ENCODE results near the gene ITIH3. TPM values are rescaled to one million over a fixed set of nuclear protein-coding genes. Genes with fewer than 3 reads are reported as not detected.

The ITIH3 gene
- total and polyA plus RNA-seq, 10 of the 15 experiments (the other 5 are each of a cell fraction or from before 2014, with no cell fraction given) = 0.07 to 0.17 (median 0.15) TPM; not detected in 7

GRCh38 chr3:52822363-52822762, 27.8 kb downstream of the ITIH3 start:
- Histone ChIP-seq H3K36me3 (ENCODE audit: control insufficient read depth in 2 of 2, insufficient read depth in 2 of 2, low read length in 1 of 2) (no peaks in the 10 kb centered on the region), H3K27me3 (replicated peaks in 1 of 2; ENCODE audit: control insufficient read depth in 2 of 2, insufficient read depth in 2 of 2, low read length in 1 of 2) (no peaks in the 10 kb centered on the region), H3K9me3 (replicated peaks; ENCODE audit: control insufficient read depth, insufficient read depth, low read length) (no peaks in the 10 kb centered on the region), H3K27ac (ENCODE audit: control insufficient read depth, insufficient read depth) (no peak overlapping the region), H3K4me2 (ENCODE audit: control insufficient read depth, insufficient read depth) (no peak overlapping the region), H3K4me1 (ENCODE audit: control insufficient read depth, insufficient read depth, low read length) (no peaks in the 10 kb centered on the region), H2AFZ (ENCODE audit: control insufficient read depth, low read depth, low read length) (no peak overlapping the region), H3K79me2 (ENCODE audit: control insufficient read depth, insufficient read depth, low read length) (no peaks in the 10 kb centered on the region), H3K9ac (ENCODE audit: control insufficient read depth, insufficient read depth, low read length) (no peak overlapping the region), H3K4me3 (no peak overlapping the region), H4K20me1 (ENCODE audit: control insufficient read depth, insufficient read depth) (no peaks in the 10 kb centered on the region)
- in situ Hi-C loops (cut with MboI) = no loop called here
- FAIRE-seq (no peak), DNase-seq (ENCODE audit: low read depth, low spot score) (no peak), ATAC-seq (no peak)
- POLR2A ChIA-PET = no interaction called here
- BruUV-seq (replicated peaks) = no TSS peak
- SMC1A ChIA-PET (ENCODE audit: uncharacterized antibody, unreplicated experiment) = interaction anchor here (0.6 to 1.5 kb wide), 4 partner anchors 83 to 664 kb away, joined by 3 read pairs; no protein-coding TSS in a partner anchor
- RAD21 ChIA-PET (ENCODE audit: unreplicated experiment) = interaction anchor here (2.2 kb wide), 1 partner anchor 80 kb away, joined by 8 read pairs; no protein-coding TSS in a partner anchor
- intact Hi-C loops (cut with micrococcal nuclease; ENCODE audit: unreplicated experiment) = no loop called here
- WGBS (ENCODE audit: insufficient coverage, insufficient replicate concordance, low lambda C conversion rate, missing lambda C conversion rate) = 76% methylated on average over 5 of the region's 5 CpGs
- CTCF ChIA-PET = interaction anchor here (1.4 to 2.6 kb wide), 7 partner anchors 10 to 161 kb away, joined by 3 to 25 read pairs (median 6); no protein-coding TSS in a partner anchor
- no peak for TF ChIP-seq ATF3 (IDR thresholded peaks at IDR 0.05; ENCODE audit: borderline replicate concordance, extremely low read depth, low read depth, low read length)
- TF ChIP-seq BCL3 (IDR thresholded peaks at IDR 0.05; ENCODE audit: borderline replicate concordance, insufficient read depth, low read depth, low read length, poor library complexity, severe bottlenecking) = no peak
- no peak for TF ChIP-seq E2F4 (IDR thresholded peaks at IDR 0.05; ENCODE audit: low read depth, low read length)
- no peak for TF ChIP-seq PKNOX1 (IDR thresholded peaks at IDR 0.05)
- TF ChIP-seq SIN3A (IDR thresholded peaks at IDR 0.05; ENCODE audit: low read depth, low read length) = no peak
- no peak for TF ChIP-seq ZNF384 (IDR thresholded peaks at IDR 0.05; ENCODE audit: borderline replicate concordance, low read depth, low read length)
- no peak for TF ChIP-seq ZNF687 (IDR thresholded peaks at IDR 0.05)
- TF ChIP-seq CHD1 (IDR thresholded peaks at IDR 0.05; ENCODE audit: low read depth, low read length) = no peak
- TF ChIP-seq ELK1 (IDR thresholded peaks at IDR 0.05; ENCODE audit: low read depth, low read length) = no peak
- no peak for TF ChIP-seq MYB (IDR thresholded peaks at IDR 0.05; ENCODE audit: borderline replicate concordance, low read depth, low read length)
- TF ChIP-seq ZBTB33 (IDR thresholded peaks at IDR 0.05) = no peak
- no peak for TF ChIP-seq DPF2 (IDR thresholded peaks at IDR 0.05)
